GM23248 (cell line): ENCODE measurements around the gene NUP214. TPM values are rescaled to one million over a fixed set of nuclear protein-coding genes. Genes with fewer than 3 reads are reported as not detected.

ENCODE experiments used
- DNase-seq: peaks from one replicate; pipeline ENCODE4 v3.0.0-alpha.2; 2015
- H2AFZ ChIP-seq: fragments of 200-600 bp; sonication (generic); 2 replicates; pipeline ENCODE4 v1.6.1; 2016; ENCODE audit warnings: antibody characterized with exemption
- H3F3A ChIP-seq: fragments of 200-600 bp; sonication (generic); 2 replicates; pipeline ENCODE4 v1.6.1; 2016; ENCODE audit warnings: mild to moderate bottlenecking, antibody characterized with exemption, mixed run types; ENCODE audit not compliant: insufficient read depth
- H3K27ac ChIP-seq: fragments of 200-600 bp; sonication (generic); 2 replicates; pipeline ENCODE4 v1.5.1; 2016; ENCODE audit warnings: mild to moderate bottlenecking
- H3K27me3 ChIP-seq: fragments of 200-600 bp; sonication (generic); replicated peaks from 2 replicates; pipeline ENCODE4 v1.6.1; 2016; ENCODE audit warnings: mild to moderate bottlenecking; ENCODE audit not compliant: insufficient read depth
- H3K36me3 ChIP-seq: fragments of 200-600 bp; sonication (generic); 2 replicates; pipeline ENCODE4 v1.6.1; 2016; ENCODE audit warnings: low read depth, mild to moderate bottlenecking
- H3K4me1 ChIP-seq: fragments of 200-600 bp; sonication (generic); 2 replicates; pipeline ENCODE4 v1.6.1; 2016; ENCODE audit warnings: mild to moderate bottlenecking; ENCODE audit not compliant: insufficient read depth
- H3K4me2 ChIP-seq: fragments of 200-600 bp; sonication (generic); one replicate; pipeline ENCODE4 v1.6.1; 2016; ENCODE audit warnings: mild to moderate bottlenecking; ENCODE audit not compliant: unreplicated experiment
- H3K4me3 ChIP-seq: fragments of 200-600 bp; sonication (generic); 2 replicates; pipeline ENCODE4 v1.5.1; 2016; ENCODE audit warnings: mild to moderate bottlenecking
- H3K79me2 ChIP-seq: fragments of 200-600 bp; sonication (generic); 2 replicates; pipeline ENCODE4 v1.6.1; 2016; ENCODE audit warnings: mild to moderate bottlenecking; ENCODE audit not compliant: insufficient read depth
- H3K9ac ChIP-seq: fragments of 200-600 bp; sonication (generic); 2 replicates; pipeline ENCODE4 v1.6.1; 2016; ENCODE audit warnings: mild to moderate bottlenecking
- H3K9me2 ChIP-seq: fragments of 200-600 bp; sonication (generic); 2 replicates; pipeline ENCODE4 v1.6.1; 2016; ENCODE audit warnings: mixed run types, mild to moderate bottlenecking, moderate library complexity; ENCODE audit not compliant: insufficient read depth
- H3K9me3 ChIP-seq: fragments of 200-600 bp; sonication (generic); one replicate; pipeline ENCODE4 v1.6.1; 2017; ENCODE audit warnings: low read depth
- H4K20me1 ChIP-seq: fragments of 200-600 bp; sonication (generic); 2 replicates; pipeline ENCODE4 v1.6.0; 2016; ENCODE audit not compliant: insufficient read depth
- EZH2 ChIP-seq: fragments of 200-600 bp; sonication (generic); IDR thresholded peaks from 2 replicates; pipeline ENCODE4 v1.6.1; 2018; ENCODE audit warnings: antibody characterized with exemption, mild to moderate bottlenecking; ENCODE audit not compliant: insufficient read depth, poor library complexity, severe bottlenecking
- EZH2phosphoT487 ChIP-seq: fragments of 200-600 bp; sonication (generic); IDR thresholded peaks from 2 replicates; pipeline ENCODE4 v1.6.1; 2018; ENCODE audit warnings: antibody characterized with exemption, moderate library complexity, mild to moderate bottlenecking, low read depth; ENCODE audit not compliant: insufficient read depth
- WGBS, 2 experiments: methylation state at CpG; one replicate each; pipeline ENCODE4 v1.1.6; 2015 to 2017; ENCODE audit warnings: low lambda C conversion rate in 2 of 2, low coverage in 1 of 2; ENCODE audit errors: missing lambda C conversion rate in 2 of 2; 5-methylcytosine and 5-hydroxymethylcytosine counted together
- in situ Hi-C: fragments of 300-500 bp; cut with MboI; formaldehyde crosslinking; loops from 2 replicates; pipeline ENCODE4 v1.15.0; 2020
- polyA plus RNA-seq: library from polyadenylated mRNA; unstranded; fragments of >200 nt; fragmentation: Nextera tagmentation; extraction: Ambion mirVana; gene quantifications from 2 replicates; pipeline ENCODE4 v1.2.1, GENCODE V29; 2016
- total RNA-seq: library from RNA; depleted of rRNA; stranded (reverse); fragments of >200 nt; shearing (Covaris generic); gene quantifications from 2 replicates; pipeline ENCODE4 v1.2.3, GENCODE V29; 2014

Gene NUP214
- total and polyA plus RNA-seq, 2 experiments from 2014 or later = 13.1 to 14.3 TPM

DNA sequence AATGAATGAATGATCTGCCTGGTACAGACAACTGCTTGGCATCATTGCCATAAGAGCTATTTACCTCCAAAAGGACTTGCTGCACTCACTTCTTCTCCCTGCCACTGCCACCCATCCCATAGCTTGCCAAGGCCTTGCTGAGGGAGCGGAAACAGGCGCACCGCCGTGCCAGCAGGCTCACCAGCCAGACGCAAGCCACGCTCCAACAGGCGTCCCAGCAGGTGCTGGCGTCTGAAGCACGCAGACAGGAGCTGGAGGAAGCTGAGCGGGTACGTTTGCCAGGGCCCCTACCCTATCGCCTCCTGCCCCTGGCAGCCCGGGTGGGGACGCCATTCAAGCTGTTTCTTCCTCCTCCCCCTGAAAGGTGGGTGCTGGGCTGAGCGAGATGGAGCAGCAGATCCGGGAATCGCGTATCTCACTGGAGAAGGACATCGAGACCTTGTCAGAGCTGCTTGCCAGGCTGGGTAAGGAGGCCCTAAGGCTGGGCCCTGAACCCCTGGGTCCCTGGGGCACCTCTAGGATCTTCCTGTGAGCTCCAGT is 38.0 kb upstream of the NUP214 start:
- no peaks in the 10 kb centered on the region for H3K79me2 ChIP-seq
- H3K27me3 ChIP-seq = no peaks in the 10 kb centered on the region
- in situ Hi-C loops = no loop called here
- no peak for TF ChIP-seq EZH2phosphoT487
- no peak for TF ChIP-seq EZH2
- H4K20me1 ChIP-seq = no peaks in the 10 kb centered on the region
- no peak for DNase-seq
- H2AFZ ChIP-seq = no peak overlapping the region
- H3K9me2 ChIP-seq = no peaks in the 10 kb centered on the region
- no peak overlapping the region for H3K27ac ChIP-seq
- H3K4me2 ChIP-seq = no peak overlapping the region
- H3K9ac ChIP-seq = no peak overlapping the region
- H3F3A ChIP-seq = no peaks in the 10 kb centered on the region
- 68 to 79% methylated on average over 18 to 19 of the region's 19 CpGs for WGBS, 2 experiments
- H3K9me3 ChIP-seq = no peaks in the 10 kb centered on the region
- no peaks in the 10 kb centered on the region for H3K36me3 ChIP-seq
- H3K4me1 ChIP-seq = no peaks in the 10 kb centered on the region
- no peak overlapping the region for H3K4me3 ChIP-seq

DNA sequence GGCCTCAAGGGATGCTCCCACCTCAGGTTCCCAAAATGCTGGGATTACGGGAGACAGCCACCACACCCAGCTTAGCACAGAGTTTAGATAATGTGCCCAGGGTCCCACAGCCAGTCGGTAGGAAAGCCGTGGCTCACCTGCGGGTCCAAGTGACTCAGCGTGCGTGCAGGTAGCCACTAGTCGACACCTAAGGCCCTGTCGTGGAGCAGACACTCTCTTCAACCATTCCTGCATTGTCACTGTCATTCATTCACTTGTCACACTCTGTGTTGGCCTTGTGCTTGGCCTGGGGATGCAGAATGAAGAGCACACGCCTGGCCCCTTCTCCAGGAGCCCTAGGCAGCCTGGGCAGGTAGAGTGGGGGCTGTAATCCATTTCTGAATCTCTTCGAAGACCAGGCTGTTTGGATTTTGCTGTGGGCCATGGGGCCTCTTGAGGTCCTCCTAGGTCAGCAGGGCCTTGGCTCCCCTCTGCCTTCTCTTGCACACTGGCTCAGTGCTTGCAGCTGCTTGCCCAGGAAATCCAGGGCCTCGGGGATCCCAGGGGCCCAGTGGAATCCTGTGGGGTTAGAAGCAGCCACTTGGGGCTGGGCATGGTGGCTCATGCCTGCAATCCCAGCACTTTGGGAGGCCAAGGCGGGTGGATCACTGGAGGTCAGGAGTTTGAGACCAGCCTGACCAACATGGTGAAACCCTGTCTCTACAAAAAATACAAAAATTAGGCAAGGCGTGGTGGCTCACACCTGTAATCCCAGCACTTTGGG is 35.2 kb upstream of the NUP214 start:
- in situ Hi-C loops = no loop called here

DNA sequence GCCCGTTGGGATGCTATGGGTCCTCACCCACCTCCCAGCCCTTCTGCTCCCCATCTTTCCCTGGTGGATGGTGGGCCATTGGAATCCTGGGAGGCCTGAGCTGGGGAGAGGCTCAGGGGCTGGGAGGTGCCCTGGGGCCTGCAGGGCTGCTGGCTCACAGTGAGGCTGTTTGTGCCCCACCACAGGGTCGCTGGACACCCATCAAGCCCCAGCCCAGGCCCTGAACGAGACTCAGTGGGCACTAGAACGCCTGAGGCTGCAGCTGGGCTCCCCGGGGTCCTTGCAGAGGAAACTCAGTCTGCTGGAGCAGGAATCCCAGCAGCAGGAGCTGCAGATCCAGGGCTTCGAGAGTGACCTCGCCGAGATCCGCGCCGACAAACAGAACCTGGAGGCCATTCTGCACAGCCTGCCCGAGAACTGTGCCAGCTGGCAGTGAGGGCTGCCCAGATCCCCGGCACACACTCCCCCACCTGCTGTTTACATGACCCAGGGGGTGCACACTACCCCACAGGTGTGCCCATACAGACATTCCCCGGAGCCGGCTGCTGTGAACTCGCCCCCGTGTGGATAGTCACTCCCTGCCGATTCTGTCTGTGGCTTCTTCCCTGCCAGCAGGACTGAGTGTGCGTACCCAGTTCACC is 33.9 kb upstream of the NUP214 start:
- H4K20me1 ChIP-seq = no peaks in the 10 kb centered on the region
- no peak overlapping the region for H3K9ac ChIP-seq
- no peak for TF ChIP-seq EZH2phosphoT487
- TF ChIP-seq EZH2 = no peak
- no peaks in the 10 kb centered on the region for H3K9me3 ChIP-seq
- in situ Hi-C loops = no loop called here
- H3K79me2 ChIP-seq = no peaks in the 10 kb centered on the region
- no peak overlapping the region for H2AFZ ChIP-seq
- no peak for DNase-seq
- no peaks in the 10 kb centered on the region for H3K9me2 ChIP-seq
- peaks cover 20% of the 10 kb centered on the region for H3K27me3 ChIP-seq
- H3K4me1 ChIP-seq = no peaks in the 10 kb centered on the region; the same call in 1 of the 2 replicates
- no peaks in the 10 kb centered on the region for H3K36me3 ChIP-seq
- H3K27ac ChIP-seq = no peak overlapping the region
- H3K4me3 ChIP-seq = no peak overlapping the region
- no peaks in the 10 kb centered on the region for H3F3A ChIP-seq
- 73 to 75% methylated on average over 18 to 19 of the region's 19 CpGs for WGBS, 2 experiments
- no peak overlapping the region for H3K4me2 ChIP-seq

More for the DNA sequence above, 35.2 kb upstream of the NUP214 start:
- Histone ChIP-seq H3K36me3 (no peaks in the 10 kb centered on the region), H3K4me3 (no peak overlapping the region), H3K79me2 (no peaks in the 10 kb centered on the region), H3K9ac (no peak overlapping the region), H3K9me3 (no peaks in the 10 kb centered on the region), H3K9me2 (no peaks in the 10 kb centered on the region), H3K4me2 (no peak overlapping the region), H4K20me1 (no peaks in the 10 kb centered on the region), H3K4me1 (no peaks in the 10 kb centered on the region; the same call in 1 of the 2 replicates), H3F3A (no peaks in the 10 kb centered on the region), H2AFZ (no peak overlapping the region), H3K27ac (no peak overlapping the region), H3K27me3 (peaks cover 9% of the 10 kb centered on the region)
- no peak for DNase-seq
- TF ChIP-seq EZH2 (no peak), EZH2phosphoT487 (no peak)
- 83% methylated on average over 12 to 13 of the region's 13 CpGs for WGBS, 2 experiments

DNA sequence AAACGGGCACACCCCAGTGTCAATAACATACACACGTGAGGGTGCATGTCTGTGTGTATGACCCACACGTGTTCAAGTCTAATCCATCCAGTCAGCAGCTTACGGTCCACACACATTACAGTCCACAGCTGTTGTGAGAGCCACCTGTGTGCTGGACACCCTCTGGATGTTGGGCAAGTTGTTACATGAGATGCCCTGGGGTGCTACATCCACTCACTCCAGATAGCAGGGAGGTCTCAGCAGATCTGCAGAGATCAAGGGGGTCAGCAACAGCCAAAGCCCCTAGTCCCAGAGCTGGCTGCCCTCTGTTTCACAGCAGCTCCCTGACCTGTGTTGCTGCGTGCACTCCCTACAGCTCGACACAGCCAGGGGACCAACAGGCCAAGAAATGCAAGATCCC is 33.4 kb upstream of the NUP214 start:
- H3K36me3 ChIP-seq = no peaks in the 10 kb centered on the region
- H3F3A ChIP-seq = no peaks in the 10 kb centered on the region
- no peaks in the 10 kb centered on the region for H3K9me3 ChIP-seq
- H3K27ac ChIP-seq = no peak overlapping the region
- no peaks in the 10 kb centered on the region; the same call in 1 of the 2 replicates for H3K4me1 ChIP-seq
- H2AFZ ChIP-seq = no peak overlapping the region
- TF ChIP-seq EZH2phosphoT487 = no peak
- TF ChIP-seq EZH2 = no peak
- no peak overlapping the region for H3K4me3 ChIP-seq
- H4K20me1 ChIP-seq = no peaks in the 10 kb centered on the region
- H3K9ac ChIP-seq = no peak overlapping the region
- H3K27me3 ChIP-seq = peaks cover 26% of the 10 kb centered on the region
- DNase-seq = no peak
- H3K9me2 ChIP-seq = no peaks in the 10 kb centered on the region
- 65 to 66% methylated on average over 6 of the region's 6 CpGs for WGBS, 2 experiments
- no peak overlapping the region for H3K4me2 ChIP-seq
- in situ Hi-C loops = no loop called here
- H3K79me2 ChIP-seq = no peaks in the 10 kb centered on the region
